HG02943 (cell line): ENCODE measurements around the gene EHBP1L1.

Source experiments
- ATAC-seq: cut with Tn5 transposase; IDR thresholded peaks from one replicate; pipeline ENCODE4 v1.9.1; 2021; ENCODE audit warnings: mild to moderate bottlenecking, low read depth, moderate library complexity; ENCODE audit not compliant: unreplicated experiment

The EHBP1L1 gene

DNA sequence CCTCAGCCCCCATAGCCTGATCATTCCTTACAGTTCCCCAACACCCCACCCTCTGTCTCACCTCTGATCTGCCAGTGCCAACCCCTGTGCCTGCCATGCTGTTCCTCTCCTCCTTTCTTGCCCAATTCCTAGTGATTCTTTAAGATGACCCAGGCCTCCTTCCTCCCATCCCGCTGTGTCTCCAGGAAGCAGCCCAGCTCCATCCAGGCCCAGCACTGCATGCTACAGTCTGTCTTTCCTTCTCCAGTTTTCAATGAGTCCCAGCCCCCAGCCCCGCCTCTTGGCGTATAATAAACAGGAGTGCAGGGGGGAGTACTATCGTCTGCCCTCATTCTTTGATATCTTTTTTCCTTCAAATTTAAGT is 30.0 kb upstream of the EHBP1L1 start:
- no peak for ATAC-seq

- ATAC-seq, result peak; percentile 64
These were observed 29.5 kb upstream of the EHBP1L1 start for GRCh38 chr11:65546217-65546958.

GRCh38 chr11:65547446-65548125 is 28.3 kb upstream of the EHBP1L1 start:
- ATAC-seq, result no peak

DNA sequence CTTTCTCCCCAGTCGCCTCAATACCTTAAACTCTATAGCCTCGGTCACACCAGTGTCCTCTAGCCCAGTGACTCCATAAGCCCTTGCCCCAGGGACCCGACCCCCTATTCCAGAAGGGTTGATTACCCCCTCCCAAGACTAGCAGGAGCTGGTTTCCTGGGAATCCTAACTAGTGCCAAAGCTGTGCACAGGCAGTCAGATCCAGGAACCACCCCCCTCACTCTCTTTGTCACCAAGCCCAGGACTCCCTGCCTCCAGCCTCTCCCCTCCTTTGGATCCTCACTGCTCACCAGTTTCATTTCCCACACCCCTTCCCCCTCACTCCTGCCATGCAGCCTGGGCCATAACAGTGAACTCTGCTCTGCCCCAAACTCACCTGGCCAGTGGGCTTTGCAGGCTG is 27.5 kb upstream of the EHBP1L1 start:
- no peak for ATAC-seq

- ATAC-seq, result no peak
These were observed 26.8 kb upstream of the EHBP1L1 start for GRCh38 chr11:65549096-65549495.

- ATAC-seq, result no peak
These were observed 24.1 kb upstream of the EHBP1L1 start for GRCh38 chr11:65551572-65552387.

- no peak for ATAC-seq
These were observed 23.4 kb upstream of the EHBP1L1 start for GRCh38 chr11:65552388-65552951.

- no peak for ATAC-seq
These were observed 22.4 kb upstream of the EHBP1L1 start for GRCh38 chr11:65553301-65554001.

GRCh38 chr11:65554057-65554818 is 21.6 kb upstream of the EHBP1L1 start:
- no peak for ATAC-seq

GRCh38 chr11:65554842-65555430 is 20.9 kb upstream of the EHBP1L1 start:
- ATAC-seq, result no peak

DNA sequence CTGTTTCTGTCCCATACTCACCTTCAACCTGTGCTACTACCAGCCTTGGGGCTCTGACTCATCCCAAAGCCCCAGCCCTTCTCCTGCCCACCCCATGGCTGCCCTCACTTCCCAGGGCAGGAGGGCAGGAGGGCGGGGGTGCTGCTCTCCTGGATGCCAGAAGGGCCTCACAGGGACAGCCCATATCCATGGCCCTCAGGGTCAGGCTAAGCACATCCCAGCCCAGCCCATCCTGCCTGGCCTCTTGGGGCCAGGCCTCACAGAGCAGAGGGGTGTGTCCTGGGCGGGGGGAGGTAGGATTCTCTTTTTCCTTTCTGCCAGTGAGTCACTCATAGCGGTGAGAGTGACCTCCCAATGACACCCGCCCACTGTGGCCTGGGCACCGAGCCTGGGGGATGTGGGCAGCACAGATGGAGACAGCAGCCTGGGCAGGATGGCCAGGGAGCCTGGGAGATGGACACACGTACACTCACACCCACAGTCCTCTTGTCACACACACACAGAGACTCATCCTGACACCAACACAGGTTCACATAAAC is 20.1 kb upstream of the EHBP1L1 start:
- ATAC-seq, result no peak

DNA sequence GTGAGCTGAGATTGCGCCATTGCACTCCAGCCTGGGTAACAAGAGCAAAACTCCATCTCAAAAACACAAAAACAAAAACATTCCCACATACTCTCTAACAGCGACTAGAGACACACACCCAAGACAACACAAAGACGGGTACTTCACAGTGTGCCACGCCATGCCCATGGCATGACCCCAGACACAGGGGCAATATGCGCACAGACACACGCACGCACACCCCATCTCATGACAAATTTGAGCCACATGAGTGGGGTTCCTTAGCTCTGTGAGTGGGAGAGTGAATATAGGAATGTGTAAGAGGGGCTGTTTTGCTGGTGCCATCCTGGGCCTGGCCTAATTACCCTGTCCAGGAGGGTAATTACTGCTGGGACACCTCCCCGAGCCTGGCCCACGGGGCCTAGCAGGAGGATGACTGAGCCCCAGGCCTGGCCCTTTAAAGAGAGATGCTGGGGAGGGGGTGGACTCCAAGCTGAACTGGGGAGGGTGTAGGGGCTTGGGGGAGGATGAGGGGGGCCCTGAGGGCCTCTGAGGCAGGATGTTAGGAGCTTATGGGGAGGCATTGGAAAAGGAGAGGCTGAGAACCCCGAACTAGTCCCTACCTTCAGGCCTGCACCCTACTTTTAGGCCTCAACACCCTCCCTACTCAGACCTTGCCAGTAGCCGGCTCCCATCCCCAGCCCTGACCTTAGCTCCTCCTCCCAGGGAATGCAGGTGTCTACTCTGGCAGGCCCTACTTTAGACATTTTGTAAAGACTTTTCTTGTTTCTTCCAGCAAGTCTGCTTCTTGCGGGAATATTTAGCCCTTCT is 19.2 kb upstream of the EHBP1L1 start:
- ATAC-seq, result no peak

DNA sequence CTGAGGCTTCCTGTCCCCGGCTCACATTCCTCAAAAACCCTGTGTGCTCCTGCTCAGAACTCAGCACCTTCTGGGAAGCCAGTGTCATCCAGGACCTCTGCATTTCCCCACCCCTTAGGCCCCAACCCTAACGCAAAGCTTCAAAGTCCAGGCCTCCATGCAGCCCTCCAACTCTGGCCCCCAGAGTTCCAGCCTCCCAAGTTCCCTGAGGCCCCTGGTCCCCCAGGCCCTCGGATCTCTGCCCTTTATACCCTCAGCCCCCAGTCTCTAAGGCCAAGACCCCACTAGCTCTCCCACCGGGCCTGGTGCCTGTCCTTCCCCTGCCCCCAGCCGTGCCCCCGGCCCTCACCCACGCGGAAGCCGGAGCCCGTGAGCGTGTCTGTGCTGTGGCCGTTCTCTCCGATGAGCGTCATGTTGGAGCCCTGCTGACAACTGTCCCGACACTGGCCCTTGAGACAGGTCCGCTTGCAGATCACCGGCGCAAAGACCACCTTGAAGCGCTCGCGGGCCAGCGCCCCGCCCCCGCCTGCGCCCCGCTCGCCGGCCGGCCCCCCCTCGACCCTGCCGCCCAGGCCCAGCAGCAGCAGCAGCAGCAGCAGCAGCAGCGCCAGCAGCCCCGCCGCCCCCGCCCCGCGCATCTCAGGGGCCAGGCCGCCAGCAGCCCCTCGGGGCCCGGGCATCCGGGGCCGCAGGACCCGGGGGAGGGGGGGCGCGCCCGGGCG is 18.4 kb upstream of the EHBP1L1 start:
- ATAC-seq, result no peak

GRCh38 chr11:65558002-65558929 is 17.6 kb upstream of the EHBP1L1 start, which contains the start of gene LTBP3:
LTBP3 (minus strand) TSS chr11:65558359; CDS start chr11:65557959, 400 bp downstream.
- no peak for ATAC-seq

DNA sequence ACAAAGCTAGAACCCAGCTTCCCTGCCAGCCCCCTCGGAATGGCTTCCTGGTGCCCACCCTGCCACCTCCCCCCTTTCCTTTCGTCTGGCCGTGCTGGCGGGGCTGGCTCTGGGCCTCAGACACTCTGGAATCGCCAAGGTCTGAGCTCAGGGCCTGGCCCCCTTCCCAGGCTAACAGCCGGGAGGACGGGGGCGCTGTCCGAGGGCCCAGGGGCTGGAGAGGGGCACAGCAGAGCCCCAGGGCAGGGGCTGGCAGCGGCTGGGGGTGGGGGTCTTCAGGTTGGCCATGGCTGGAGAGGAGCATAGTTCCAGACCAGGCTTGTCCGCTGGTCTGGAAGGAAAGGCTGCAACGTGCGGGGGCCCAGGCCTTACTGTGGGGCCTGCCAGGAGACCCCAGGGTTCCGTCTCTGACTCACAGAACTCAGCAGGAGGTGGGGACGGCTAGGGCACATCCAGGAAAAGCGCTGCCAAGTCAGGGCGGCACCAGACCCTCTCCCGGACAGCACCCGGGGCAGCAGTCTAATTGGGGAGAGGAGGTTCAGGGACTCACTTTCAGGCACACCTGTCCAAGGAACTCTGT is 16.8 kb upstream of the EHBP1L1 start:
- ATAC-seq, result no peak

DNA sequence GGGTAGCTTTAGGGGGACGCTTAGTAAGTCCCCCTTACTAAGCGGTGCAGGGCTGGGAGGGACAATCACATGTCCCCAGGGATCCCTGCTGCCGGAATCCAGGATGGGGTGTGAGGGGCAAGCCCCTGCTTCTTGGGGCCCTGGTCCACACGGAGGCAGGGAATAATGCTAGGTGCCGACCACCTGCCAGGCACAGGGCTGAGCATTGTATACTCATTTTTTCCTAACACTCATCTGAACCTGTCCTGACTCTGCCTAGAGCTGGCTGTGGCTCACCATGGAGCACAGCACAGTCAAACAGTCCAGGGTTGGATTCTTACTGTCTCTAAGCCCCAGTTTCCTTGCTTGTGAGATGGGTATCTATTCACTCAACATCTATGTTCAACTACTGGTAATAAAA is 16.3 kb upstream of the EHBP1L1 start:
- ATAC-seq, result no peak
